BLaER1 treated with 17β-estradiol and CSF1 and Interleukin-3, amounts not matched to agents 10 nM and 100 nM (cell line): Measurements from ENCODE around the gene SNPH.

Experiments
- H3K27ac ChIP-seq, 11 experiments: shearing (Covaris generic); formaldehyde crosslinking; 2 replicates each; pipeline ENCODE4 v1.8.1; 2022
- H3K27me3 ChIP-seq, 11 experiments: shearing (Covaris generic); formaldehyde crosslinking; 2 replicates each; pipeline ENCODE4 v1.8.1; 2022
- H3K36me3 ChIP-seq, 11 experiments: shearing (Covaris generic); formaldehyde crosslinking; 2 replicates each; pipeline ENCODE4 v1.8.1; 2022
- H3K4me1 ChIP-seq, 10 experiments: shearing (Covaris generic); formaldehyde crosslinking; 2 replicates each; pipeline ENCODE4 v1.8.1; 2022
- H3K4me2 ChIP-seq, 11 experiments: shearing (Covaris generic); formaldehyde crosslinking; 2 replicates each; pipeline ENCODE4 v1.8.1; 2022
- H3K4me3 ChIP-seq, 10 experiments: shearing (Covaris generic); formaldehyde crosslinking; 2 replicates each; pipeline ENCODE4 v1.8.1; 2022
- H3K9ac ChIP-seq, 11 experiments: shearing (Covaris generic); formaldehyde crosslinking; 2 replicates each; pipeline ENCODE4 v1.8.1; 2022
- H3K9me3 ChIP-seq, 11 experiments: shearing (Covaris generic); formaldehyde crosslinking; replicated peaks in 1 of 11; 2 replicates each; pipeline ENCODE4 v1.8.1; 2022
- H4K20me1 ChIP-seq, 11 experiments: shearing (Covaris generic); formaldehyde crosslinking; 2 replicates each; pipeline ENCODE4 v1.8.1; 2022
- Cebpa-rat ChIP-seq, 11 experiments: shearing (Covaris generic); IDR thresholded peaks; 2 replicates each; pipeline ENCODE4 v1.8.1; 2022

SNPH gene

DNA sequence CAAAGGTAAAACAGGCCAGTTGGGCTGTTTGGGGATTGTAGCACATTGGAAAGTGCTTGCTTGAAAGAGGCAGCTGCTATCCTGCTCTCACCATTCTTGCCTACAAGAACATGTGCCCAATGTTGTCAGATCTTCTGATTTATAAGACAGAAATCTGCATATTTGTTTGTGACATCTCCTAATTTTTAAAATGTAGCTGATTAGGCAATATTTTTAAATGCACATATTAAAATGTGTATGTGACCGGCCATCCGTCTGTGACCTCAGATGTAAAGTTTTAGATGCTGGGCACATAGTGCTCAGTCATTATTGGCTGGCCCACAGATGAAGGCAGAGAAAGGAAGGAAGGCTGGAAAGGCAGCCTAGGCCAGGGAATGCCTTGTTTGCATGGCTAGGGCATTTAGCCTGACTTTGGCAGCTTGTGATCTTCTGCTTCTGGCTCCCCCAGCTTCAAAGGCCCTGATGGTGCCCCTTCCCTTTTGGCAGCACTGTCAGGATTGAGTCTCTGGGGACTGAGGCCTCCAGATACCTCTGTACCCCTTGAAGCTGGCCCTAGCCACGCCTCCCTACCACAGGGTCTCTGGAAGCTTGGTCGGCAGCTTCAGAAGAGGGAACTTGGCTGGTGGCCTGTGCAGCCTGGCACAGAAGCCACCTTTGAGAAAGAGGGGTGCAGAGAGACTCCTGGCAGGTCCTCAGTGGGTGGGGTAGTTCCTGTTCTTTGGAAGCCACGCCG lies 6.4 kb downstream of the SNPH start:
- no peak for TF ChIP-seq Cebpa-rat (IDR thresholded peaks at IDR 0.05)
- H3K36me3 ChIP-seq: no peaks in the 10 kb centered on the region
- H3K4me3 ChIP-seq: no peak overlapping the region
- peaks cover 1 to 7% (median 4%) of the 10 kb centered on the region in 11 experiments; a peak in 17 of 22 replicates for H3K27me3 ChIP-seq
- no peak overlapping the region for H3K9ac ChIP-seq
- no peak overlapping the region for H3K27ac ChIP-seq
- H3K4me2 ChIP-seq: peak overlapping the region; percentile 1 to 62 (median 40); a peak in 18 of 22 replicates
- H4K20me1 ChIP-seq: peaks cover 0 to 5% (median 0%) of the 10 kb centered on the region in 11 experiments; a peak in 1 of 22 replicates
- H3K4me1 ChIP-seq: peaks cover 8 to 15% (median 11%) of the 10 kb centered on the region in 10 experiments
- no peaks in the 10 kb centered on the region for H3K9me3 ChIP-seq

DNA sequence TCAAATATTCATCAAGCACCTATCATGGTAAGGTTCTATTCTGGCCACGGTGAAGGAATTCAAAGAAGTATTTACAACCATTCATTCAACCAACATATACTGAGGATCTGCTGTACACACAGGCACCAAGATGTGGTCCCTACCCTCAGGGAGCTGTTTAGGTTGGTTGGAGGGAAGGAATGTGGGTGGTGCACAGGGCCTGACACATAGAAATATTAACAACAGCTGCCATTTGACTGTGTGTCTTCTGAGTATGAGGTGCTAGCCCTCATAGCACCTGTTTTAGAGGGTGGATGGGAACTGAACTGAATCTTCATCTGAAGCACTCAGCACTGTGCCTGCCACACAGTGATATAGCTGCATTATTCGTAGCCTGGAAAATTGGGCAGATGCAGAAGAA lies 7.3 kb downstream of the SNPH start:
- Histone ChIP-seq H3K9ac (no peak overlapping the region), H3K27me3 (no peaks in the 10 kb centered on the region), H3K9me3 (no peaks in the 10 kb centered on the region), H3K27ac (no peak overlapping the region), H3K4me3 (no peak overlapping the region), H4K20me1 (peaks cover 0 to 5% (median 0%) of the 10 kb centered on the region in 11 experiments; a peak in 1 of 22 replicates), H3K36me3 (no peaks in the 10 kb centered on the region), H3K4me1 (peaks cover 8 to 15% (median 11%) of the 10 kb centered on the region in 10 experiments), H3K4me2 (peak overlapping the region in 8 of 11 experiments; percentile 23 to 62 (median 50); a peak in 12 of 22 replicates)
- TF ChIP-seq Cebpa-rat (IDR thresholded peaks at IDR 0.05): no peak

DNA sequence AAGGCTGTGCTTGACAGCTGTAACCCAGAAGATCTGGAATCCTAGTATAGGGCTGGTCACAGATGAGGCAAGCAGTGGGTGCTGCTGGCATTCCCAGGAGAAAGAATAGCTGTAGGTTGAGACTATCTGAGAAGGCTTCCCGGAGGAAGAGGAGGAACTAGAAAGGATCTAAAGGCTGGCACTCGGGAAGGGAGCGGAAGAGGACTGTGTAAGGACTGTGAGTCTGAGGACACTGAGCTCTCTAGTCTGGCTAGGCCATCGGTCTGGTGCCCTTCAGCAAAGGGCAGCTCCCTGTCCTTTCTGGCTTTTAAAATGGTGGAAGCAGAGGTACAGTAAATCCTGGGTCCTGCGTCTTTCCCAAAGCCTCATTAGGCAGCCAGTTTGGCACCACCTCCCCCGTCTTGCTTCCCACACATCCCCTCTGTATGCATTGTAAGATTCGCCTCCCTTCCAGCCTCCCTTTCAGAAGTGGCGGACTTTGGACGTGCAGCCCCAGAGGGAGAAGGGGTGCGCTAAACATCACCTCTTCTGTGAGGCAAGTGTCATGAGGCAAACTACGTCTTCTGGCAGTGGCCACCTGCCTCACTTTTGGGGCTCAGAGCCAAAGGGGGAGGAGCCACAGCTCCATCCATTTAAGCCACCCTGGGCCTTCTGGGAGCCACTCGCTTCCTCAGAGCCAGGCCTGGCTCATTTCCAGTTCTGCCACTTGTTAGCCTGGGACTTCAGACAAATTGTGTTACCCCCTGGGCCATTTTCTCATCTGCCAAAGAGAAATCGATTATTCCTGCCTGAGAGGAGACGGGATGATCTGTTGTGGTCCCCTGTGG lies 8.6 kb downstream of the SNPH start:
- no peak overlapping the region for H3K4me2 ChIP-seq
- H3K27ac ChIP-seq: no peak overlapping the region
- peaks cover 8 to 15% (median 11%) of the 10 kb centered on the region in 10 experiments for H3K4me1 ChIP-seq
- no peak overlapping the region for H3K9ac ChIP-seq
- H4K20me1 ChIP-seq: peaks cover 0 to 5% (median 0%) of the 10 kb centered on the region in 11 experiments; a peak in 1 of 22 replicates
- H3K4me3 ChIP-seq: no peak overlapping the region
- no peaks in the 10 kb centered on the region for H3K36me3 ChIP-seq
- no peak for TF ChIP-seq Cebpa-rat (IDR thresholded peaks at IDR 0.05)
- no peaks in the 10 kb centered on the region for H3K27me3 ChIP-seq
- no peaks in the 10 kb centered on the region for H3K9me3 ChIP-seq

DNA sequence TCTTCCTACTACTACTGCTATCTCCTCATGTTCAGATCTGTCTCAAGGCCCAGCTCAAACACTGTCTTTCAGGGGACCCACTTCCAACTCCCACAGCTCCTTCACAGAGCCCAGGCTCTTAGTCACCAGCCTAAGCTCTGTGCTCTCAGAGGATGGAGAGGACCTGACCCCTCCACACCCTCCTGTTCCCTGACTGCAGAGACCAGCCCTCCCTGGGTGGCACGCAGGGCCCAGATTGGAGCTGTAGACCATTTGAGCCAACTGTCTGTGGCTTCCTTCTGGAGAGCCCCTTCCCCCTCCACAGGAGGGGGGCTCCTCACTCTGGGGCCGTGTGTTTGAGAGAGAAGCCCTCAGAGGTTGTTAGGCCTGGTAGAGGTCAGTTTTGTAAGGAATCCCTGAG lies 9.8 kb downstream of the SNPH start:
- Histone ChIP-seq H3K4me2 (no peak overlapping the region), H3K4me3 (no peak overlapping the region), H3K27ac (no peak overlapping the region), H3K27me3 (no peaks in the 10 kb centered on the region), H4K20me1 (peaks cover 0 to 5% (median 0%) of the 10 kb centered on the region in 11 experiments; a peak in 1 of 22 replicates), H3K4me1 (peaks cover 8 to 15% (median 11%) of the 10 kb centered on the region in 10 experiments), H3K9ac (no peak overlapping the region), H3K36me3 (no peaks in the 10 kb centered on the region), H3K9me3 (no peaks in the 10 kb centered on the region)
- TF ChIP-seq Cebpa-rat (IDR thresholded peaks at IDR 0.05): no peak

DNA sequence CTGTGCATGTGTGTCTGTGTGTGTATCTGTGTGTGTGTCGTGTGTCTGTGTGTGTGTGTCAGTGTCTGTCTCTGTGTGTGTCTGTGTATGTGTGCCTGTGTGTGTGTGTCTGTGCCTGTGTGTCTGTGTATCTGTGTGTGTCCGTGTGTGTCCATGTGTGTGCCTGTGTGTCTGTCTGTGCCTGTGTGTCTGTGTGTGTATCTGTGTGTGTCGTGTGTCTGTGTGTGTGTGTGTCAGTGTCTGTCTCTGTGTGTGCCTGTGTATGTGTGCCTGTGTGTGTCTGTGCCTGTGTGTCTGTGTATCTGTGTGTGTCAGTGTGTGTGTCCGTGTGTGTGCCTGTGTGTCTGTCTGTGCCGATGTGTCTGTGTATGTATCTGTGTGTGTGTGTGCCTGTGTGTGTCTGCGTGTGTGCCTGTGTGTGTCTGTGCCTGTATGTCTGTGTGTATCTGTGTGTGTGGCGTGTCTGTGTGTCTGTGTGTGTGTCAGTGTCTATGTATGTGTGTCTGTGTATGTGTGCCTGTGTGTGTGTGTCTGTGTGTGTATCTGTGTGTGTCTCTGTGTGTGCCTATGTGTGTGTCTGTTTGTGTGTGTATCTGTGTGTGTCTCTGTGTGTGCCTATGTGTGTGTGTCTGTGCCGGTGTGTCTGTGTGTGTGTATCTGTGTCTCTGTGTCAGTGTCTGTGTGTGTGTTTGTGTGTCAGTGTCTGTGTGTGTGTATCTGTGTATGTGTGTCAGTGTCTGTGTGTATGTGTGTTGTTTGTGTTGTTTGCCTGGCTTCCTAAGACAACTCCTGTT lies 11.6 kb downstream of the SNPH start:
- peaks cover 0 to 3% (median 0%) of the 10 kb centered on the region in 11 experiments; a peak in 1 of 22 replicates for H4K20me1 ChIP-seq
- no peak overlapping the region for H3K4me3 ChIP-seq
- no peak overlapping the region for H3K9ac ChIP-seq
- no peaks in the 10 kb centered on the region for H3K36me3 ChIP-seq
- H3K4me1 ChIP-seq: peaks cover 6 to 10% (median 8%) of the 10 kb centered on the region in 10 experiments
- TF ChIP-seq Cebpa-rat (IDR thresholded peaks at IDR 0.05): no peak
- no peak overlapping the region for H3K4me2 ChIP-seq
- H3K27me3 ChIP-seq: no peaks in the 10 kb centered on the region
- H3K27ac ChIP-seq: no peak overlapping the region
- H3K9me3 ChIP-seq: no peaks in the 10 kb centered on the region

DNA sequence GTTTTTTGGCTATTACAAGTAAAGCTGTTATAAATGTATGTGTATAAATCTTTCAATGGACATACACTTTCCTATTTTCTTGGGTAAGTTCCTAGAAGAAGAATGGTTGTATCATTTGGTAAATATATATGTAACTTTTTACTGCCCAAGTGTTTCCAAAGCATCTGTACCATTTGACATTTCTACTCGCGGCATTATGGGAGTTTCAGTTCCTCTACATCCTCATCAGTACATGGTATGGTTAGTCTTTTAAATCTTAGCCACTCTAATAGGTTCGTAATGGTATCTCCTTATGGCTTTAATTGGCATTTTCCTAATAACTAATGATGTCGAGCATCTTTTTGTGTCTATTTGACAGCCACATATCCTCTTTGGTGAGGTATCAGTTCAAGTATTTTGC lies 12.9 kb downstream of the SNPH start:
- Histone ChIP-seq H3K4me2 (no peak overlapping the region), H3K9me3 (no peaks in the 10 kb centered on the region), H3K27ac (no peak overlapping the region), H3K27me3 (no peaks in the 10 kb centered on the region), H4K20me1 (no peaks in the 10 kb centered on the region), H3K9ac (no peak overlapping the region), H3K36me3 (no peaks in the 10 kb centered on the region), H3K4me3 (no peak overlapping the region), H3K4me1 (no peaks in the 10 kb centered on the region)
- TF ChIP-seq Cebpa-rat (IDR thresholded peaks at IDR 0.05): no peak

DNA sequence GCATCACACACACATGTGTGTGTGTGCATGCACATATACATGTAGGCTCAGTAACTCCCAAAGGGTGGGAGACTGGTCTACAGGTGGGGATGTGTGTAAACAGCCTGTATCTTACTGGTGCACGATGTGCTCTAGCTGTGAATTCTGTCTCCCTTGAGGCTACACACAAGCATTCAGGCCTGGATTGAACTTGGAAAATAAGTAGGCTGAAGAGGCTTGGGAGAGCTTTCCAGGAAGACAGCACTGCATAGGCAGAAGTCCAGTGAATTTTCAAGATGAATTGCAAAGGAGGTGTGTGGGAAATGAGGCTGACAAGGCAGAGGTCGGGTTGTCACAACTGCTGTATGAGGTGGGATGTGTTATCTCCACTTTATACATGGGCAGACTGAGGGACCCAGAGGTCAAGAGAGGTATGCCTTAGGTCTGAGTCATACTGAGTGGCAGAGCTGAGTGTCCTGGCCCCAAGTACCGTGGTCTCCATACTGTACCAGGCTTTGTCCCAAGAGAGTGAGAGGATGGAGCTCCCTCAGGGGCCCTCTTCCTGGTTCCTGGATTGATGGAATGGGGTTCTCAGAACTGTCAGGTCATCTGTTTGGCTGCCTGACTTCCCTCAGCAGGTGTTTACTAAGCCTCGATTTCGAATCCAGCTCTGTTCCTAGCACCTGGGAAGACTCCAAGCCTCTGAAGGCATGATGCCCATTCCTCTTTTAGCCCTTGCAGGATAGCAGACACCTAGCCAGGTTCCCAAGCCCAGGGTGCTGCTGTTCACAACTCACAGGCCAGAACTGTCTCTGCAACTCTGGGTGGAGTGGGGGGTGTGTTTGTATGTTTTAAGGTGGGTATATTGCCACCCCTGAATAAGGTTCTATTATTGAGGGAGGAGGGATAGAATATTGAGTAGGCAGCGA lies 14.4 kb downstream of the SNPH start:
- H3K27ac ChIP-seq: no peak overlapping the region
- no peaks in the 10 kb centered on the region for H3K36me3 ChIP-seq
- no peak overlapping the region for H3K4me3 ChIP-seq
- H3K9ac ChIP-seq: no peak overlapping the region
- H3K27me3 ChIP-seq: no peaks in the 10 kb centered on the region
- no peaks in the 10 kb centered on the region for H3K4me1 ChIP-seq
- no peak overlapping the region for H3K4me2 ChIP-seq
- no peaks in the 10 kb centered on the region for H4K20me1 ChIP-seq
- no peaks in the 10 kb centered on the region for H3K9me3 ChIP-seq
- no peak for TF ChIP-seq Cebpa-rat (IDR thresholded peaks at IDR 0.05)

DNA sequence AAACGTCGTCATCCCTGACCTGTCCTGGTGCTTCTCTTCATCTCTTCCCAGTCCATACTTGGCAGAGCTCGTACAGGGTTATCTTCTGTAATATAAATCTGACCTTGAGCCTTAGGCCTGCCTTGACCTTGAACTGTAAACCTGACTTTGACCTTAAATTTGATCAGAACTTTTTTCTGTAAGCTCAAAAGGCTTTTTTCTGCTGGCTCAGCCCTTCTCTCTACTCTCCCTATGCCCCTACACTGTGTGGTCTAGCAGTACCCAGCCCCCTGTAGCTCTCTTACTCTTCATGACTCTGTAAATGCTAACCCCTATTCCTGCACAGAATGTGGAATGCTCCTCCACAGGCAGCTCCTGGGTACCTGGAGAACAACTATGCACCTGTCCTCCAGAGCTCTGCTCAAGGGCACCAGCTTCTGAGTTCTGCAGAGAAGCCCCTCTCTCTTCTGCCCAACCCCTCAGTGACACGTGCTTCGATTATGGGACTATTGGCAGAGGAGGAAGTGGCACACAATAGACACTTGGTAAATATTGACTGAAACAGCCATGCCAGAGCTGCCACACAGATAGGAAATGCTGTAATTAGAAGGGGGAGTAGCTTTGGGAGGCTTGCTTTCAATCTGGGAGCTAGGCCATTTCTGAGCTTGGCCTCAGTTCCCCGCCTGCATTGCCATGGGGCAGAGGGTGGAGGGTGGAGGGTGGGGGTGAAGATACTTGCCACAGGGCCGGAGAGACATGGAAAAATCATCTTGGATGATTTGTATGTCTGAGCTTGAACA lies 15.4 kb downstream of the SNPH start:
- H3K4me3 ChIP-seq: no peak overlapping the region
- no peaks in the 10 kb centered on the region for H3K9me3 ChIP-seq
- H4K20me1 ChIP-seq: no peaks in the 10 kb centered on the region
- H3K4me1 ChIP-seq: peaks cover 0 to 4% (median 2%) of the 10 kb centered on the region in 10 experiments; a peak in 4 of 20 replicates
- H3K27me3 ChIP-seq: no peaks in the 10 kb centered on the region
- no peak overlapping the region for H3K27ac ChIP-seq
- no peak for TF ChIP-seq Cebpa-rat (IDR thresholded peaks at IDR 0.05)
- no peak overlapping the region for H3K4me2 ChIP-seq
- no peaks in the 10 kb centered on the region for H3K36me3 ChIP-seq
- H3K9ac ChIP-seq: no peak overlapping the region
